22Rv1 (cell line): ENCODE measurements around the gene GOLGA5.

Source experiments
- ZFX ChIP-seq: fragments of 450-650 bp; IDR thresholded peaks from 2 replicates; pipeline ENCODE4 v1.6.1; 2017; ENCODE audit warnings: antibody characterized with exemption, borderline replicate concordance
- TF ChIP-seq, protein P1 (sequence below): fragments of 450-650 bp; IDR thresholded peaks from 2 replicates; pipeline ENCODE4 v1.5.1; 2017; ENCODE audit warnings: mild to moderate bottlenecking

DNA sequence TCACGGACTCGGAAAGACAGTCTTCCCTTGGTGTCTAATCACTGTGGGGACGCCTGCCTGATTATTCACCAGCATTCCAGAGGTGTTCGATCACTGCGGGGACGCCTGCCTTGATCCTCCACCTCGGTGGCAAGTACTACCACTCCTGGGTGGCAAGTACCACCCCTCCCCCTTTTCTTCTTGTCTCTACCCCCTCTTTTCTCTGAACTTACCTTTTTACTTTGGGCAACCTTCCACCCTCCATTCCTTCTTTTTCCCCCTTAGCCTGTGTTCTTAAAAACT is 33.6 kb upstream of the GOLGA5 start:
- TF ChIP-seq, protein P1, sequence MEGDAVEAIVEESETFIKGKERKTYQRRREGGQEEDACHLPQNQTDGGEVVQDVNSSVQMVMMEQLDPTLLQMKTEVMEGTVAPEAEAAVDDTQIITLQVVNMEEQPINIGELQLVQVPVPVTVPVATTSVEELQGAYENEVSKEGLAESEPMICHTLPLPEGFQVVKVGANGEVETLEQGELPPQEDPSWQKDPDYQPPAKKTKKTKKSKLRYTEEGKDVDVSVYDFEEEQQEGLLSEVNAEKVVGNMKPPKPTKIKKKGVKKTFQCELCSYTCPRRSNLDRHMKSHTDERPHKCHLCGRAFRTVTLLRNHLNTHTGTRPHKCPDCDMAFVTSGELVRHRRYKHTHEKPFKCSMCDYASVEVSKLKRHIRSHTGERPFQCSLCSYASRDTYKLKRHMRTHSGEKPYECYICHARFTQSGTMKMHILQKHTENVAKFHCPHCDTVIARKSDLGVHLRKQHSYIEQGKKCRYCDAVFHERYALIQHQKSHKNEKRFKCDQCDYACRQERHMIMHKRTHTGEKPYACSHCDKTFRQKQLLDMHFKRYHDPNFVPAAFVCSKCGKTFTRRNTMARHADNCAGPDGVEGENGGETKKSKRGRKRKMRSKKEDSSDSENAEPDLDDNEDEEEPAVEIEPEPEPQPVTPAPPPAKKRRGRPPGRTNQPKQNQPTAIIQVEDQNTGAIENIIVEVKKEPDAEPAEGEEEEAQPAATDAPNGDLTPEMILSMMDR, result no peak
- no peak for TF ChIP-seq ZFX
